Measurements from ENCODE around the gene DUSP5. TPM values are rescaled to one million over a fixed set of nuclear protein-coding genes. Genes with fewer than 3 reads are reported as not detected.

The DUSP5 gene
- total RNA-seq, 1 donor, result 21.6 TPM

- H3K4me3 ChIP-seq (ENCODE audit: low read depth, low read length), result peak overlapping the region; percentile 76
- peak; percentile 92 for DNase-seq (ENCODE audit: low read depth)
- TF ChIP-seq, protein P1, sequence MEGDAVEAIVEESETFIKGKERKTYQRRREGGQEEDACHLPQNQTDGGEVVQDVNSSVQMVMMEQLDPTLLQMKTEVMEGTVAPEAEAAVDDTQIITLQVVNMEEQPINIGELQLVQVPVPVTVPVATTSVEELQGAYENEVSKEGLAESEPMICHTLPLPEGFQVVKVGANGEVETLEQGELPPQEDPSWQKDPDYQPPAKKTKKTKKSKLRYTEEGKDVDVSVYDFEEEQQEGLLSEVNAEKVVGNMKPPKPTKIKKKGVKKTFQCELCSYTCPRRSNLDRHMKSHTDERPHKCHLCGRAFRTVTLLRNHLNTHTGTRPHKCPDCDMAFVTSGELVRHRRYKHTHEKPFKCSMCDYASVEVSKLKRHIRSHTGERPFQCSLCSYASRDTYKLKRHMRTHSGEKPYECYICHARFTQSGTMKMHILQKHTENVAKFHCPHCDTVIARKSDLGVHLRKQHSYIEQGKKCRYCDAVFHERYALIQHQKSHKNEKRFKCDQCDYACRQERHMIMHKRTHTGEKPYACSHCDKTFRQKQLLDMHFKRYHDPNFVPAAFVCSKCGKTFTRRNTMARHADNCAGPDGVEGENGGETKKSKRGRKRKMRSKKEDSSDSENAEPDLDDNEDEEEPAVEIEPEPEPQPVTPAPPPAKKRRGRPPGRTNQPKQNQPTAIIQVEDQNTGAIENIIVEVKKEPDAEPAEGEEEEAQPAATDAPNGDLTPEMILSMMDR (IDR thresholded peaks at IDR 0.05; ENCODE audit: insufficient read depth, low read length), result no peak
Observed at GRCh38 chr10:110495731-110496552, 1.8 kb upstream of the DUSP5 start.

- peak overlapping the region; percentile 76 for H3K4me3 ChIP-seq (ENCODE audit: low read depth, low read length)
- TF ChIP-seq, protein P1 (IDR thresholded peaks at IDR 0.05; ENCODE audit: insufficient read depth, low read length), result no peak
- no peak for DNase-seq (ENCODE audit: low read depth)
Observed at GRCh38 chr10:110496553-110497437, 912 bp upstream of the DUSP5 start.

- H3K4me3 ChIP-seq (ENCODE audit: low read depth, low read length), result peak overlapping the region; percentile 77
- TF ChIP-seq, protein P1 (IDR thresholded peaks at IDR 0.05; ENCODE audit: insufficient read depth, low read length), result no peak
- peak; percentile 59 for DNase-seq (ENCODE audit: low read depth)
Observed at GRCh38 chr10:110498087-110498981, 627 bp downstream of the DUSP5 start.

DNA sequence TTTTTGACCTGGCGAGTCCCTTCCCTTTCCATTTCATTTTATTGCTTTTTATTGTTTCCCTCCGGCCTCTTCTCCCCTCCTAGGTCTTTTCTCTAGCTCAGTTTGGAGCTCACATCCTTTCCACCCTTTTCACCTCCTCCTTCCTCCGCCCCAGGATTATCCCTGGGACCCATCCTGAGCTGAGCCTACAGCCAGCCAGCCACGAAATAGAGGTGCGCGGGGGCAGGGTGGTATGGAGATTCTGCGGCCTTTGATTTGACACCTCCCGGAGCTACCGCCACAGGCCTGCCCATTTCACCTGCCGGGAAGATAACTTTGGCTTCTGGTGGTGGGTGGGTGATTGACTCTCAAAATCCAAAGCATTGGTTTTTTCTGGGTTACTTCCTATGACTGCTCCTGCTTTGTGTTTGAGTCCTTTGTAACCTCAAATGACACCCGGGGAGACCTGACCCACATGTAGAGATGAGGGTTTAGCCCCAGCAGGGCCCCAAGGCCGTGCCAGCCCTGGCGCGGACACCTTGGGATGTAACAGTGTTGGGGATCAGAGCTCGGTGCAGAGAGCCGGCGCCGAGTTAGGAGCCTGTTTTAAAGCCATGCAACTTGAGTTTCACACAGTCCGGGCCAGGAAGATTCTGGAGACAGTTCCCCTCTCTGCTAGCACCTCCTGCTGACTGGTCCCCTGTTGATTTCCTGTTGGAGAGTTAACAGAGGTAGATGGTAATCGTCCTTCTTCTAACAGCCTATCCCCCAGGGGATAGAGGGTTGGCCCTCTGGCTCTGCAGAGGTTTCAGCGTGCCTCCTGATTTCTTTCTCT is 1.5 kb downstream of the DUSP5 start:
- peak; percentile 70 for DNase-seq (ENCODE audit: low read depth)
- TF ChIP-seq, protein P1 (IDR thresholded peaks at IDR 0.05; ENCODE audit: insufficient read depth, low read length), result peak; percentile 33
- H3K4me3 ChIP-seq (ENCODE audit: low read depth, low read length), result peak overlapping the region; percentile 77

GRCh38 chr10:110499796-110500514 is 2.2 kb downstream of the DUSP5 start:
- DNase-seq (ENCODE audit: low read depth), result no peak
- peak overlapping the region; percentile 77 for H3K4me3 ChIP-seq (ENCODE audit: low read depth, low read length)
- TF ChIP-seq, protein P1 (IDR thresholded peaks at IDR 0.05; ENCODE audit: insufficient read depth, low read length), result no peak
